ENCODE measurements around the gene KCNC3.
"Not testable (repeated sequence)": the region's sequence is repeated elsewhere in the genome, so short reads cannot be mapped to it uniquely, and the experiment has no call there.

Gene KCNC3

DNA sequence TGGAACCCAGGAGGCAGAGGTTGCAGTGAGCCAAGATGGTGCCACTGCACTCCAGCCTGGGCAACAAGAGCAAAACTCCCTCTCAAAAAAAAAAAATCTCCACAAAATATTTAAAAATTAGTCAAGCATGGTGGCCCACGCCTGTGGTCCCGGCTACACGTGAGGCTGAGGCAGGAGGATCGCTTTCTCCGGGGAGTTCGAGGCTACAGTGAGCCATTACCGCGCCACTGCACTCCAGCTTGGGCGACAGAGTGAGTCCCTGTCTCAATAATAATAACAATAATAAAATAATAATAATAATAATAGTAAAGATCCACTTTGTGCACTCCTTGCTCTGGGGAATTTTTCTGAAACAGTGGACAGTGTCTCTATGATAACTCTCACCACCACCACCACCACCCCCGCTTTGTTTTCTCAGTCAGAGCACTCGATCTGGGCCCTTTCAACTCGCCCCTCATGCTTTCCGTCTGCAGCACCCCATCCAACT is 27.6 kb upstream of the KCNC3 start:
- DNase-seq (ENCODE audit: low read depth in 2 of 2, low spot score in 1 of 2), result no peak

DNA sequence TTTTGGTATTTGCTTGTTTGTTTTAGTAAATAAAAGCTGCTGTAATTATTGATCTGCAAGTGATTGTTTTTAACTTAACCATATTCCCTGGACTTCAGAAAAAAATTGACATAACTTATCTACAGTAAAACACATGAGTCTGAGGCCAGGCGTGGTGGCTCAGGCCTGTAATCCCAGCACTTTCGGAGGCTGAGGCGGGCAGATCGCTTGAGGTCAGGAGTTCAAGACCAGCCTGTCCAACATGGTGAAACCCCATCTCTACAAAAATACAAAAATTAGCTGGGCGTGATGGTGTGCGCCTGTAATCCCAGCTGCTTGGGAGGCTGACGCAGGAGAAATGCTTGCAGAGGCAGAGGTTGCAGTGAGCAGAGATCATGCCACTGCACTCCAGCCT is 24.3 kb upstream of the KCNC3 start:
- DNase-seq (ENCODE audit: low read depth in 2 of 2, low spot score in 1 of 2), result not testable (repeated sequence)

GRCh38 chr19:50352242-50352641 is 23.1 kb upstream of the KCNC3 start:
- no peak for DNase-seq (ENCODE audit: low read depth in 2 of 2, low spot score in 1 of 2)

GRCh38 chr19:50349277-50350057 is 20.3 kb upstream of the KCNC3 start:
- DNase-seq (ENCODE audit: low read depth in 2 of 2, low spot score in 1 of 2), result no peak

DNA sequence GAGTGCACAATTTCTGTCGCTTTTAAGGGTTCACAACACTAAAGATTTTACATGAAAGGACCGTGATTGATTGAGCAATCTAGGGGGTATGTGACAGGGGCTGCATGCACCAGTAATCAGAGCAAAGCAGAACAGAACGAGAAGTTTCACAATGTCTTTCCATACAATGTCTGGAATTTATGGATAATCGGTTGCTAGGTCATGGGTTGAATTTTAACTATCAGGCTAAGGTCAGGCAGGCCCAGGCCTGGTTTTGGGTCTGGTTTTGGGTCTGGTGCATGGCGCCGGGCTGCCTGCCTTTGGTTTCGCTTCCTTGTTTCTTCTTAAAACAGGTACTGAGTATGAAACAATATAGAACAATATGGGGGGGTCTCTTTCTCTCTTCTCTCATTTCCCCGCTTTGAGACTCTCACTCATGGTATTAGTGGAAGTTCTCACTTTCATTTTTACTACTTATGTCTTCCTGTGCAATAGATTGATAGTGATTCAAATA is 18.0 kb upstream of the KCNC3 start:
- not testable (repeated sequence) for DNase-seq (ENCODE audit: low read depth in 2 of 2, low spot score in 1 of 2)

DNA sequence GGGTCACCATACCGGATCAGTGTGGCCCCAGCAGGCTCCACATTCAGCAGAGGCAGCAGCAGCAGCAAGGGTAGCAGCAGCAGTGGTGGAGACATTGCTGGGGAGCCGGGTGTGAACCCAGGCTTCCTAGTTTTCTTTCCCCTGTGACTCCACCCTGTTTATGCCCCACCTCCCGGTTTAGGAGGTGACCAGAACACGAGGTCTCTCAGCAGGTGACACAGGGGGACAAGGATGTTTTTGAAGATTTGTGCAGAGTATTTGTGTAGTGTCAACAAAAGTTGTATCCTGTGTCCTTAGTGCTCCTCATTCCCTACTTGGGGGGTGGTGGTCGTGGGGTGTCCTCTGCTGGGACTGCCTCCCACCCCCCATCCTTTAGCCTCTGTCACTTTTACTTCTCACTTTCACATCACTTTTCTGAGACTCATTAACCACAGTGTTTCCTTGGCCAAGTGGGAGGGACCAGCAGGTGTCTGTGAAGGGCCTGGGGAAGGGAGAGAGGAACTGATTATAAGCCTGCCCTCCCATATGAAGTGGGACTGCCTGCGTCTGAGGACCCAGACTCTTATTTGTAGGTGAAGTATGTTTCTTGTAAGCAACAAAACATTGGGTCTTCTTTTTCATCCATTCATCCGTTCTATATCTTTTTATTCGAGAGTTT is 15.6 kb upstream of the KCNC3 start:
- no peak for DNase-seq (ENCODE audit: low read depth in 2 of 2, low spot score in 1 of 2)

- DNase-seq (ENCODE audit: low read depth in 2 of 2, low spot score in 1 of 2), result no peak
These were observed 12.0 kb upstream of the KCNC3 start for GRCh38 chr19:50341091-50341564.

GRCh38 chr19:50340331-50340730 is 11.2 kb upstream of the KCNC3 start:
- DNase-seq (ENCODE audit: low read depth in 2 of 2, low spot score in 1 of 2), result no peak

DNA sequence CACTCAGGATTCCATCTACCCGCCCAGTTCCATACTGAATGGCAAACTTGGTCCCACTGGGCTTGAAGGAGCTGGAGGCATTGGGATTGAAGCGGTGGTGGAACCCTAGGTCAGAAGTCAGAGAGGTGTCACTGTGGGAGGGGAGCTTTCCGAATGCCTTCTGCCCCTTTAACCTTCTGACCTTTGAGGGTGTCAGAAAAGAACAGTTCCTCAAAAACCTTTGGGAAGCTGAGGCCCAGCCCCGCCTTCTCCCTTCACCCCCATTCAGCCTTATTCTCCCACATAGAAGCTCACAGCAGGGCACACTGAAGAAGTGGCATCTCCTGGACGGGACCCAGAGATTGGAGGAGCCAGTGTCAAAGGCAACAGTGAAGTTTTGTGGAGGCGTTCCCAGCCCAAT is 7.9 kb upstream of the KCNC3 start:
- not testable (repeated sequence) for DNase-seq (ENCODE audit: low read depth in 2 of 2, low spot score in 1 of 2)

GRCh38 chr19:50334741-50335421 is 5.7 kb upstream of the KCNC3 start:
- DNase-seq (ENCODE audit: low read depth in 2 of 2, low spot score in 1 of 2), result no peak

GRCh38 chr19:50333737-50334617 is 4.8 kb upstream of the KCNC3 start:
- peak; percentile 50 to 70 for DNase-seq (ENCODE audit: low read depth in 2 of 2, low spot score in 1 of 2)

DNA sequence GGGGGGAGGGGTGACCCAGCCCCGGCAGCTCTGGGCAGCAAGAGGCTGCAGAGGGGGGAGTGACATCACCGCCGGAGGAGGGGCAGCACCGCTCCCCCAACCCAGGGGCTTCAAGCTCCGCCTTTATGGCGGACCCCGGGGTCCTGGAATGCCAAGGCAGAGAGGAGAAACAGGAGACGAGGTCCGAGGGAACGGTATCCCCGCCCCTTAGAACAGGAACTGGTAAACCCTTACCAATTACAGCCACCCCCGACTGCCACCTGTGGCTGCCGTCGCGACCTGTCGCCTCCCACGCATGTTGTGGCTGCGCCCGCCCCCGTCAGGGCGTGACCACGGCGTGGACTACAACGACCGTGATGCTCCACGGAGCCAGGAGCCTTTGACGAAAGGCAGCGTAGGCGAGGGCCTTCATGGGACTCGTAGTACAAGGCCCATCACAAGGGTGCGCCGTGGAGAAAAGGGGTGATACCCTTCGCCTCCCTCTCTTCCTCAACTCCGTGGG is 4.1 kb upstream of the KCNC3 start:
- peak; percentile 78 to 89 for DNase-seq (ENCODE audit: low read depth in 2 of 2, low spot score in 1 of 2)

DNA sequence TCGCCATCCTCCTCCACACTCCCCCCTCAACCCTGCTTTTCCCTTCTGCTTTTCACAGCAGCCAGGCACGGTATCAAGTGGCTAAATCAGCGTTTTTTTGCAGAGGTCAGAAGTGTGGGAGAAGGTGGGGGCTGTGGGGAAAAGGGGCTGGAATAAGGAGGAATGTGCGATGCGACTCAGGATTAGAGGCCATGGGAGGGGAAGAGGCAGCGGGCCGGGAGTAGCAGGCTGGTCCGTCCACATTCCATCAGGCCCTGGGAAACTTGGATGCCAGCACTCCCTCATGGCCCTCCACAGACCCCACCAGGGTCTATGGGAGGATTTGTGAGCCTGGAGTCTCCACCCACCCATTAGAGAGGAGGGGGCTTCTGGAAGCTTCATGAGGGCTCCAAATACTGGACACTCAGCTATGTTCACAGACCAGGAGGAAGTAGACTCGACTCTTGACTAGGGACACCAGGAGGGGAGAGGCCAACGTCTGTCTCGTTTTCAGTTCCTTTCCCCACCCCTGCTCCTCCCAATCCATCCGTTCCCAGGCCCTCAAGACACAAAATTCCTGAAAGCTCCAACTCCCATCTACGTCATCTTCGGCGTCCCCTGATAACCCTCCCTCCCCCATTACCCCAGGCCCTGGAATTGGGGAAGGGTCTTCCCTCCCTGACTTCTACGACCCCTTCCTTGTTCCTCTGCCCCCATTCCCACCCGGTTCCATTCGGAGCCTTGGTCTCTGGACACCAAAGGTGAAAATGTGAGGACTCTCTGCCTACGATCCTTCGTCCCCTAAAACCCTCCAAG is 3.3 kb upstream of the KCNC3 start:
- DNase-seq (ENCODE audit: low read depth in 2 of 2, low spot score in 1 of 2), result no peak

DNA sequence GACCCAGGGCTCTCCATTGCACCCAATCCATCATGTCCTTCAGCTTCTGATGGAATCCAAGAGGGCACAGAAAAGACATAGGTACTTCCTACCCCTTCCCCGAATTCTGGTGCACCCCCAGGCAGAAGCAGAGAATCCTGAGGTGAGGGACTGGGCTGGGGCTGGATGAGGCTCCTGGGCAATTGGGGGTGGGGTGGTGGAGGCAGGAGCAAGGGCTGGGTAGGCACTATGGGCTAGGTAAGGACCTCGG is 2.7 kb upstream of the KCNC3 start:
- no peak for DNase-seq (ENCODE audit: low read depth in 2 of 2, low spot score in 1 of 2)

DNA sequence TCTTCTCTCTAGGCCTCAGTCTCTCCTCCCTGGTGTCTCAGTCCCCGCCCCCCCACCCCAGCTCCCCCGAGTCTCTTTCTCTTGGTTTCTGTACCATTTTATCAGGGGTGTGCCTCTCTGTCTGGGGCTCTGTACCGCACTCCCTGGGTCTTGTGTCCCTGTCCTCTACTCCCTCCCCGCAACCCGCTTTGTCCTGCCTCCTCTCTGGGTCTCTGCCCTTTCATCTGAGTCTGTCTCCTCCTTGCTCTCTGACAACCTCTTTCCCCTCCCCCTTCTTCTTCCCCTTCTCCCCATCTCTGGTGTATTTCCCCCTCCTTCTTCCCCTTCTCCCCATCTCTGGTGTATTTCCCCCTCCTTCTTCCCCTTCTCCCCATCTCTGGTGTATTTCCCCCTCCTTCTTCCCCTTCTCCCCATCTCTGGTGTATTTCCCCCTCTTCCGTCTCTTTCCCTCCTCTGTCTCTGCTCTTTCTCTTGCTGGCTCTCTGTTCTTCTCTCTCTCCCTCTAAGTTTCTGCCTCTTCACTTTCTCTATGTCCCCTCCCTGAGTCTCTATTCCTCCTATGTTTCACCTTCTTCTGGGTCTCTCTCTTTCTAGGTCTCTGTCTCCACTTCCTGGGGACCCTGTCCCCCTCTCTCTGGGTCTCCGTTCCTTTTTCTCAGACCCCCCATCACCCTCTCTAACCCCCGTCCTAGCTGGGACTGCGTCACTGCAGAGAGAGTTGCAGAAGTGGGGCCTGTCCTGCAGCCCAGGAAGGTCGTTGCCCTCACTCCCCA is 2.2 kb upstream of the KCNC3 start:
- no peak for DNase-seq (ENCODE audit: low read depth in 2 of 2, low spot score in 1 of 2)

GRCh38 chr19:50330365-50331078 is 1.3 kb upstream of the KCNC3 start:
- DNase-seq (ENCODE audit: low read depth in 2 of 2, low spot score in 1 of 2), result peak; percentile 35 to 38

DNA sequence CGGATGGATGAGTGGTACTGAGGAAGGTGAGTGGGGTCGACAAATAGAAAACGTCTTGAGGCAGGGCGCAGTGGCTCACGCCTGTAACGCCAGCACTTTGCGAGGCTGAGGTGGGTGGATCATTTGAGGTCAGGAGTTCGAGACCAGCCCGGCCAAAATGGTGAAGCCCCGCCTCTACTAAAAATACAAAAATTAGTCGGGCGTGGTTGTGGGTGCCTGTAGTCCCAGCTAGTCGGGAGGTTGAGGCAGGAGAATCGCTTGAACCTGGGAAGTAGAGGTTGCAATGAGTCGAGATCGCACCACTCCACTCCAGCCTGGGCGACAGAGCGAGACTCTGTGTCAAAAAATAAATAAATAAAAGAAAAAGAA is 733 bp upstream of the KCNC3 start:
- DNase-seq (ENCODE audit: low read depth in 2 of 2, low spot score in 1 of 2), result not testable (repeated sequence)

DNA sequence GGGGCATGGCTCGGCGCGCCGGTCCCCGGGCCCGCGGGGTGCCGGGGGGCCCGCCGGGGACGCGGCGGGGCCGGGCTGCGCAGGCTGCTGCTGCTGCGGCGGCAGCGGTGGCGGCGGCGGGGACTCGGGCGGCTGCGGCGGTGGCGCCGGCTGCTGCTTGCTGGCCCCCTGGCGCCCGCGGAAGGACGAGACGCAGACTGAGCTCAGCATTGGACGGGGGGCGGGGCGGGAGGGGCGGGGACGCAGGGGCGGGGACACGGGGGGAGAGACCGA is 368 bp downstream of the KCNC3 start:
- no peak for DNase-seq (ENCODE audit: low read depth in 2 of 2, low spot score in 1 of 2)
